GM23338 (cell line): ENCODE measurements around the gene LMO7. TPM values are rescaled to one million over a fixed set of nuclear protein-coding genes. Genes with fewer than 3 reads are reported as not detected.

Experiments used
- ATAC-seq: fragments of 200-7000 bp; cut with Tn5 transposase; 3 replicates; pipeline ENCODE4 v1.9.1; 2020
- DNase-seq: peaks from one replicate; pipeline ENCODE4 v3.0.0-alpha.2; 2015; ENCODE audit warnings: low spot score
- H2AFZ ChIP-seq: fragments of 200-600 bp; sonication (generic); 2 replicates; pipeline ENCODE4 v1.8.0; 2016; ENCODE audit warnings: antibody characterized with exemption, mild to moderate bottlenecking, moderate library complexity
- H3F3A ChIP-seq: fragments of 200-600 bp; sonication (generic); replicated peaks from 2 replicates; pipeline ENCODE4 v1.8.0; 2017; ENCODE audit warnings: antibody characterized with exemption, mixed run types, low read depth
- H3K27ac ChIP-seq: fragments of 200-600 bp; sonication (generic); 2 replicates; pipeline ENCODE4 v1.6.1; 2016; ENCODE audit warnings: low read depth
- H3K27me3 ChIP-seq: fragments of 200-600 bp; sonication (generic); 2 replicates; pipeline ENCODE4 v1.8.0; 2016; ENCODE audit warnings: mild to moderate bottlenecking, mixed run types, moderate library complexity; ENCODE audit not compliant: insufficient read depth
- H3K36me3 ChIP-seq: fragments of 200-600 bp; sonication (generic); 2 replicates; pipeline ENCODE4 v1.8.0; 2016; ENCODE audit warnings: mild to moderate bottlenecking; ENCODE audit not compliant: insufficient read depth
- H3K4me1 ChIP-seq: fragments of 200-600 bp; sonication (generic); 2 replicates; pipeline ENCODE4 v1.8.0; 2016; ENCODE audit warnings: mild to moderate bottlenecking, moderate library complexity; ENCODE audit not compliant: insufficient read depth
- H3K4me2 ChIP-seq: fragments of 200-600 bp; sonication (generic); 2 replicates; pipeline ENCODE4 v1.7.1; 2017; ENCODE audit warnings: mixed run types
- H3K4me3 ChIP-seq: fragments of 200-600 bp; sonication (generic); 2 replicates; pipeline ENCODE4 v1.6.1; 2016; ENCODE audit warnings: mixed run types
- H3K79me2 ChIP-seq: fragments of 200-600 bp; sonication (generic); replicated peaks from 2 replicates; pipeline ENCODE4 v1.8.0; 2017; ENCODE audit warnings: mild to moderate bottlenecking; ENCODE audit not compliant: insufficient read depth
- H3K9me2 ChIP-seq: fragments of 200-600 bp; sonication (generic); 2 replicates; pipeline ENCODE4 v1.8.0; 2017; ENCODE audit not compliant: insufficient read depth
- H4K20me1 ChIP-seq: fragments of 200-600 bp; sonication (generic); replicated peaks from 2 replicates; pipeline ENCODE4 v1.8.0; 2017; ENCODE audit warnings: mild to moderate bottlenecking; ENCODE audit not compliant: insufficient read depth
- H3K27ac Mint-ChIP-seq: 2 replicates; pipeline ENCODE4 v1.8.0; 2020; ENCODE audit warnings: inconsistent platforms, mild to moderate bottlenecking, moderate library complexity, mixed read lengths
- H3K27me3 Mint-ChIP-seq: 3 replicates; pipeline ENCODE4 v1.8.0; 2022; ENCODE audit warnings: low read depth, mild to moderate bottlenecking, moderate library complexity, mixed read lengths, inconsistent platforms; ENCODE audit not compliant: insufficient read depth, poor library complexity
- H3K36me3 Mint-ChIP-seq: 3 replicates; pipeline ENCODE4 v1.8.0; 2021; ENCODE audit warnings: low read depth, mild to moderate bottlenecking, inconsistent platforms, moderate library complexity, mixed read lengths
- H3K4me1 Mint-ChIP-seq: 3 replicates; pipeline ENCODE4 v1.8.0; 2020; ENCODE audit warnings: mild to moderate bottlenecking, inconsistent platforms, mixed read lengths
- H3K4me3 Mint-ChIP-seq: 3 replicates; pipeline ENCODE4 v1.8.0; 2021; ENCODE audit warnings: moderate library complexity, mild to moderate bottlenecking, inconsistent platforms, mixed read lengths
- H3K9me3 Mint-ChIP-seq: 3 replicates; pipeline ENCODE4 v1.8.0; 2020; ENCODE audit warnings: moderate library complexity, mild to moderate bottlenecking, inconsistent platforms, mixed read lengths
- CTCF ChIP-seq, 2 experiments: fragments of 200-600 bp in 1 of 2; sonication (generic) in 1 of 2; conservative IDR thresholded peaks; 2 replicates each; pipeline versions ENCODE4 v1.5.1 to v1.6.1; 2016 to 2017; ENCODE audit warnings: antibody characterized with exemption in 2 of 2, low read depth in 2 of 2, mild to moderate bottlenecking in 2 of 2, moderate library complexity in 1 of 2
- JUNB ChIP-seq: IDR thresholded peaks from one replicate; pipeline ENCODE4 v1.6.1; 2016; ENCODE audit warnings: antibody characterized with exemption; ENCODE audit not compliant: unreplicated experiment
- POLR2AphosphoS5 ChIP-seq: IDR thresholded peaks from 2 replicates; pipeline ENCODE4 v1.6.1; 2016; ENCODE audit warnings: antibody characterized with exemption, low read depth
- REST ChIP-seq: IDR thresholded peaks from one replicate; pipeline ENCODE4 v1.6.1; 2018; ENCODE audit warnings: antibody characterized with exemption; ENCODE audit not compliant: unreplicated experiment
- STAT1 ChIP-seq: IDR thresholded peaks from one replicate; pipeline ENCODE4 v1.6.1; 2016; ENCODE audit warnings: antibody characterized with exemption; ENCODE audit not compliant: unreplicated experiment
- ZNF462 ChIP-seq: fragments of 250-450 bp; sonication (Bioruptor Pico); IDR thresholded peaks from 2 replicates; pipeline ENCODE4 v1.5.0; 2020; ENCODE audit warnings: mild to moderate bottlenecking, moderate library complexity
- polyA plus RNA-seq: library from polyadenylated mRNA; unstranded; fragments of >200 nt; fragmentation: Nextera tagmentation; extraction: Ambion mirVana; gene quantifications from 2 replicates; pipeline ENCODE4 v1.2.1, GENCODE V29; 2016
- total RNA-seq: library from RNA; depleted of rRNA; stranded (reverse); fragments of >200 nt; shearing (Covaris generic); gene quantifications from 2 replicates; pipeline ENCODE4 v1.2.3, GENCODE V29; 2014

LMO7 gene
- total and polyA plus RNA-seq, 2 experiments from 2014 or later = 22.3 to 26.9 TPM

- no peak for TF ChIP-seq REST
- TF ChIP-seq STAT1 = no peak
- no peak for TF ChIP-seq CTCF (conservative IDR thresholded peaks at IDR 0.05; ENCODE audit: low read depth in 2 of 2)
These were observed 203.3 kb downstream of the LMO7 start (continued) for GRCh38 chr13:75839406-75839805.

- H3K4me3 Mint-ChIP-seq = no peak overlapping the region
- Histone ChIP-seq H3K4me2 (no peak overlapping the region), H3K4me1 (no peaks in the 10 kb centered on the region), H3K79me2 (no peaks in the 10 kb centered on the region), H2AFZ (no peak overlapping the region), H3F3A (no peaks in the 10 kb centered on the region), H3K9me2 (no peaks in the 10 kb centered on the region), H3K4me3 (no peak overlapping the region), H3K27ac (no peak overlapping the region), H3K27me3 (no peaks in the 10 kb centered on the region), H4K20me1 (no peaks in the 10 kb centered on the region), H3K36me3 (no peaks in the 10 kb centered on the region)
- DNase-seq (no peak), ATAC-seq (no peak)
- H3K36me3 Mint-ChIP-seq = peaks cover 26% of the 10 kb centered on the region
- TF ChIP-seq ZNF462 (CRISPR knock-in tag) (no peak), POLR2AphosphoS5 (no peak), JUNB (no peak)
- peaks cover 2% of the 10 kb centered on the region for H3K27me3 Mint-ChIP-seq
- no peak overlapping the region for H3K27ac Mint-ChIP-seq
- H3K4me1 Mint-ChIP-seq = peaks cover 3% of the 10 kb centered on the region; the same call in 2 of the 3 replicates
- H3K9me3 Mint-ChIP-seq = no peaks in the 10 kb centered on the region
These were observed 205.8 kb downstream of the LMO7 start for GRCh38 chr13:75841905-75842304.
